HG03469 (cell line): Measurements from ENCODE around the gene POLR3GL.

Experiments
- ATAC-seq: cut with Tn5 transposase; IDR thresholded peaks from one replicate; pipeline ENCODE4 v1.9.1; 2021; ENCODE audit warnings: mild to moderate bottlenecking, moderate library complexity, moderate number of reproducible peaks; ENCODE audit not compliant: unreplicated experiment

Gene POLR3GL

DNA sequence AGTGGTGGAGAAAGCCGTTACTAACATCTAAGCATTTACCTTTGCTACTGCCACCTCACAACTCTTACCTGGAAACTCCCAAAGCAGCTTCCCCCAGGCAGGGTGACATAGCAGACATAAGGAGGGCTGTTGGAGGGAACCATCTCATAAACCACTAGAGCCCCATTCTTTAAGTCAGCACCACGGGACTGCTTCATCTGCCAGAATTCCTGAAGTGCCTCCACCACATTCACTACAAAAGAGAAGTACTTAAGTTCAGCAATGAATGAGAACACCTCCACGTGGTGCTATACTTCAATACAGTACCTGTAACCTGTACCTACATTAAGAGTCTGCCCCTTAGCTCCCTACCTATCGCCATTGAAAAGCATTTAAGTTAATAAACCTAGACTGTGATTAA is 16.9 kb upstream of the POLR3GL start:
- ATAC-seq: no peak

DNA sequence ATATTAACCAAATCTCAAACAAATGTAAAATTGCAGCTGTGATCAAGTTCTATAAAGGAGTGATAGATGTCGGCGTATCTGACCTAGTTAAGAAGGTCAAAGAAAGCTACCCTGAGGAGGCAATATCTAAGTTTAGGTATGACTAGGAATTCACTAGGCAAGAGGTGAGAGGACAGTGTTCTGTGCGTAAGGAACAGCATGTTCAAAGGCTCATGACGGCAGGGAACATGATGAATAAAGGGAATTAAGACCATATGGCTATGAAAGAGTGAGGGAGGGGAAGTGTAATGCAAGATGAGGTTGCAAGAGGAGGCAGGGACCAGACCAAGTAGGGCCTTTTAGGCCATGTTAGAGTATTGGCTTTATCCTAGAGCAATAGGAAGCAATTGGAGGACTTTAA is 15.3 kb upstream of the POLR3GL start:
- ATAC-seq: no peak

DNA sequence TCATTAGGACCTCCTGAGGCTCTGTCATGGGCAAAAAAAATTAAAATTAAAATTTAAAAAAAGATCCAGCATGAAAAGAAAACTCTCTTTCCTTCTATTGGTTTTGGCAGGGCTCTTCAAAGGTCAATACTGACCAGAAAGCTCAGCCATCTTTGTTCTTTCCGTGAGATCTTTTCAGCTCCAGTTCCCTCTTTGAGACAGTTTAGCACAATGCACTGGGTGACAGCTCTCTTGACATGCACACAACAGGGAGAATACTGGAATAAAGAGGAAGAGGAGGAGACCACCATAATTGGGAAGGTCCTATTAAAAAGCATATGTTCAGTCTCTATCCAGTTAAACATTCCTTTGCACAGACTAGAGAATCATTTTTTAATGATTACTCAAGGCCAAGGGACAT is 13.0 kb upstream of the POLR3GL start:
- no peak for ATAC-seq

DNA sequence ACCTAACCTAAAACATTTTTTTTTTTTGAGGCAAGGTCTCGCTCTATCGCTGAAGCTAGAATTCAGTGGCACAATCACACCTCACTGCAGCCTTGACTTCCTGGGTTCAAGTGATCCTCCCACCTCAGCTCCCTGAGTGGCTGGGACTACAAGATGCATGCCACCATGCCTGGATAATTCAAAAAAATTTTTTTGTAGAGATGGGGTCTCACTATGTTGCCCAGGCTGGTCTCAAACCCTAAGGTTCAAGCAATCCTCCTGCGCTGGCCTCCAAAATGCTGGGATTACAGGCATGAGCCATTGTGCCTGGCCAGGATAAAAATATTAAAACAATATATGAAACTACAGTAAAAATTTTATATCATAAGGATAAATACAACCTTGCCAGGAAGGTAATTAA is 11.6 kb upstream of the POLR3GL start:
- no peak for ATAC-seq

DNA sequence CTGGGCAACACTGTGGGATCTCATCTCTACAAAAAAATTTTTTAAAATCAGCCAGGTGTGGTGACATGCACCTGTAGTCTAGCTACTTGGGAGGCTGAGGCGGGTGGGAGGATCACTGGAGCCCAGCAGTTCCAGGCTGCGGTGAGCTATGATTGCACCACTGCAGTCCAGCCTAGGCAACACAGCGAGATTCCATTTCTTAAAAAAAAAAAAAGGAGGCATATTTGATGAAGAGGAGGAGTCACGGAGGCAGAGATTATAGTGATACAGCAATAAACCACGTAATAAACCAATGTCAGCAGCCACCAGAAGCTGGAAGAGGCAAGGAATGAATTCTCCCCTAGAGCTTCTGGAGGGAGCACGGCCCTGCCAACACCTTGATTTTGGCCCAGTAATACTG is 10.6 kb upstream of the POLR3GL start:
- no peak for ATAC-seq

DNA sequence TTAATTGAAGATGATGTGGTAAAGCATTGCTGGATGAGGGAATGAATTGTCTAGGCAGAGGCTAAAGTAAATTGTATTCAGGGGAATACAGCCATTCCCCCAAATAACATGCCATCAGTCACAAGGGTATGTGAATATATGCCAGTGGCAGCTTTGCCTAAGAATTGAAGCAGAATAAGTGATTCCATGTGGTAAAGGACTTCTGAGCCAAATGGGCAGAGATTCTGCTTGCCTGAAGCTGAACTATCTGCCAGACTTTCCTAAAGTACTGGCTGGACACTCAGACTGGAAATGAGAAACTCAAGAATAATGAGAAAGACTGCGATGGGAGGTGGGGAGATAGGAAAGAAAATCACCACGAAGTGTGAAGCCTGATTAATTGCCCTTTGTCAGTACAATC is 9.1 kb upstream of the POLR3GL start:
- no peak for ATAC-seq

DNA sequence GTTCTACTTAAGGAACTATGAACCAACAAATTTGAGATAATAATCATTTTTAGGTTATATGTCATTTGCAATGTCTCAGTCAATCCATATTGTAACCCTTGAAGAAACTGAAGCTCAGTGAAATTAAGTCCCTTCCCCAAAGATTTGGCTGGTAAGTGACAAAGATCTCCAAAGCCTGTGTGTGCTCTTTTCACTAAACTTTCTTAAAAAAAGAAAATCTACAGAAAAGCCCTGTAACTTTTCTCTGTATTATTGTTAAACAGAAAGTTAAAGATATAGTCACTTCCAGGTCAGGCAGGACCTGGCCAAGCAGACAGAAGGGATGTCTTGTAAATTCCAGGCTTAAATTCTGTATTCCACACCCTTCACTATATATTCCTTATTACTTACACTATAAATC is 8.1 kb upstream of the POLR3GL start:
- ATAC-seq: no peak

DNA sequence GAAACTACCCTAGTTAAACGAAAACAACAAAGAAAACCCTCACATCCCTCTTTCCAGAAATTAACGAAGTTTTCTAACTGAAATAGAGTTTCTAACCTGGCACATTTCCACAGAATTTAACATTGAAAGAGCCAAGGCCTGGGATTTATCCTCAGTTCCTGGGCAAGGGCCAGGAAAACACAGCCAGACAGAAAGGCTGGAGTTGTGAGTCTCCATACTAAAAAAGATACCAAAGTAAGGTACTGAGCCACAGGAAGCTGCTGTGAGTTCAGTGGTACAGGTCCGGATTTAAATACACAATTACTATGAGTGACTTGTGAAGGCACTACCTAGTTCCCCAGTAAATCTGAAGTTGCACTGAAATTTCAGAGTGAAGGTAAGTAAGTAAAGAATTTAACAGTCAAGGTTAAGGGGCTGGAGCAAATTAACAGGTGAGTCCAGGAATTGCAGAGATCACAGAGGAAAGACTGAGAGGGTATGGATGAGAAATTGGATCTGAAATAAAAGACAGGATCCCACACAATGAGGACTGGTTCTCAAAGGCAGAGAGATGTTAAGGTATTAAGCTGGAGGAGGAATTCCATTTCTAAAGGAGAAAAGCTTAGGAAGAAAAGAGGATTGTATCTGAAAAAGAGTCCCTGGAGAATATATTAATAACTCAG is 7.6 kb upstream of the POLR3GL start:
- no peak for ATAC-seq

DNA sequence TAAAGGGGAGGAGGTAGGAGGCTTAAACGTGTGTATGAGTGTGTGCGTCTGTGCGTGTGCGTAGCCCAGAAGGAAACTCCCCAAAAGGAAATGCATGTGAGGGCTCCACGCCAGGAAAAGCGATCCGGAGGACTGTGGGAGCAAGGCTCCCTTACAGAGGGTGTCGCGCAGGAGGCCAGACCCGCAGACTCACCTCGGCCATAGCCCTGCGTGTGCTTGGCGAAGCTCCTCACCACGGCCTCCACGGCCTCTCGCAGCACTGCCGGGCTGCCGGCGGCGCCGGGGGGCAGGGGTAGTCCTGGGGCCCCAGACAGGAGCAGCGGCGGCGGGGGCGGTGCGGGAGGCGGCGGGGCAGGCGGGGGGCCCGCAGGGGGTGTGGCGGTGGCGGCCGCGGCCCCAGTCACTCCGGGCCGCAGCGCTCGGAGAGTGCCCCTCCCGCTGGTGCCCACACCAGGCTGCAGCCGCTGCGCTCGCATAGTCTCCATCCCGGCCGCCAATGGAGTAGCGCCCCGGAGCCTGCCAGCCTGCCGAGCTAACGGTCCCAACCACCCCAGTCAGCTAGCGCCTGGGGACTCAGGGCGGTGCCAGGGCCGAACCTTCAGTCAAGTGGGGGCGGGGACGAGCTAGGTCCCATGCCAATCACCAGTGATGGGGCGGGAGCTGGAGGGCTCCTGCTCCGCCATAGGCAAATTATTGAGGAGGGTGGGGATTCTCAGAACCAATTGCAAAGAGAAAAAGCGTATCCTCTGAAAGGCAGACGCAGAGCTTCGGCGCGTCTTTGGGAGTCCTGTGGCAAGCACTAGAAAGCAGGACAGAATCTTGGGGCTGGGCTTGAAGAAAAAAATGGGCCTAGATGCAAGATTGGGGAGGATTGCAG is 6.8 kb upstream of the POLR3GL start, which contains the start of gene LIX1L:
Gene LIX1L, minus strand, starts transcription at position 575 of the 877 bp plus-strand sequence. Its CDS starts 90 bp downstream, at position 485.
- peak; percentile 59 for ATAC-seq

DNA sequence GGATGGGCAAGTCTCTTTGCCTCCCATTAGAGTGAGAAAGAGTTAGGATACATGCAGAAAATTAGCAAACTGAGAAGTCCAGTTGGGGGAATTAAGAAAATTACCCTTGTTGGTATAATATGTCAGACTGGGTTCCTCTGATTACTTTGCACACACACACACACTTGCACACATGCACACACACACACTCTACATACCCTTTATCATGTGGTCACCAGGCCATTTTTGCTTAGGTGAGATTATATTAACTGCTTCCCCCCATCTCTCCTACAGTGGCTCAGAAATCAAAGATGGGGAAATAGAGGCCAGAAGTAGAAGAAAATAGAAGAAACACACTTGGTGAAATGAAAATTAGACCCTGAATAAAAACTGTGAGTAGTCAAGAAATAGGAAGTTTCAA is 5.8 kb upstream of the POLR3GL start:
- no peak for ATAC-seq

DNA sequence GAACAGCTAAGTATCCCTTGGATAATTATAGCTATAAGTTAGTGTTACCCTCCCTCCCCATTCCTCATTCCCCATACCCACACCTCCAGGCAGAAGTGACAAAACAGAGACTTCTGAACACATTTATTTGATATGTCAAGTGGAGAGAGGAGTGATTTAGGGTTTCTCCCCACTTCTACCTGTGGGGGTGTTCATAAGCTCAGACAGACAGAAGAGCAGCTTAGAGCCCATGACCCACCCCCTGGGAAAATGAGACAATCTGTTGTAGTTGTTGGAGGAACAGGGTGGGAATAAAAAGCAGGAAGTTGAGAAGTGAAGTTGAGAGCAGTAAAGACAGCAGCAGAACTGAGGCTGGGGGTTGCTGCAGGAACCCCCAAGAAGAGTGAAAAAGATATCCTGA is 5.2 kb upstream of the POLR3GL start:
- ATAC-seq: no peak

DNA sequence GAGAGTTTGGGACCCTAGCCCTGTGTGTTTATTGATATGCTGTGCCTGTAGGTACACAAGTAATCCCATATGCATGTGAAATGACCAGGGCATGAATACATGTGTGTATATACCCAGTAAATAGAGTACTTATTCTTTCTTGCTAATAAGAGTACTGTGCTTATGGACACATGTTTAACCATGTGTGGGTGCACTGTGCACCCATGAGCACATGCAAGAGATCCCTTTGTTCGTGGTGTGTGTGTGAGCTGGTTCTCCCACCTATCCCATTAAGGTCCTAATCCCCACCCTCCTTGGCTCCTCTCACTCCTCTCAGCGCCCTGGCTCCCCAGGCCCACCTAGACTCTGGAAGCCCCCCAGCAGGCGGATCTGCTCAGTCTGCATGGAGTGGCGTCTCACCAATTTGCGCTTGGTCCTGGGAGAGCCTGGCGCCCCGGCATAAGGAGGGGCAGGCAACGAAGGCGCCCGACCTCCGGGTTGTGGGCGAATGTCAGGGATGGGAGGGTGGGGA is 4.5 kb upstream of the POLR3GL start:
- no peak for ATAC-seq

DNA sequence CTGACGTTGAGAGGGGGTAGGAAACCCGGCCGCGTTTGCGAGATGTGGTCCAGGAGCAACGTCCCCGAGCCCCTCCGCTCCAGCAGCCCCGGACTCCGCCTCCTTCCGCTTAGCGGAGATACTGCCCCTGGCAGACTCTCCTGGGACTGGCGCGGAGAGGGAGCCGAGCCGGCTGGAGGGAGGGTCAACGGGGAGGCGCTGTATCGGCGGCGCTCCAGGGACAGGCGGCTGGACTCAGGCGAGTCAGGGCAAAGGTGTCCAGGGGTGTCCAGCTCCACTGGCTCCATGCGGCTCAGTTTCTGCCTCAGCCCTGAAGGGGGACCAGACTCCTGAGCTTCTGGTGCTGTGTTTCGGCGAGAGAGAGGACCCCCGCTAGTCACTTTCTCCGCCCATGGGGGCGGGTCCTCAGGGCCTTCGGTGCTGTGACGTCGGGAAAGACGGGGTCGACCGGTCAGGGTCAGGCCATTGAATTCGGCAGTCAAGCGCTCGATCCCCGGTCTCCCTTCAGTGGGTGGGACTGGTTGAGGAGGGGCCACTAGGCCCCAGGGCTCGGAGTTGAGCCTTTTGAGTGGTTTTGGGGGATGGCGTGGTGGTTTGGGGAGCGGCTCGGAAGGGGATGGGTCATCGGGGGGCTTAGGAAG is 3.9 kb upstream of the POLR3GL start:
- ATAC-seq: no peak

DNA sequence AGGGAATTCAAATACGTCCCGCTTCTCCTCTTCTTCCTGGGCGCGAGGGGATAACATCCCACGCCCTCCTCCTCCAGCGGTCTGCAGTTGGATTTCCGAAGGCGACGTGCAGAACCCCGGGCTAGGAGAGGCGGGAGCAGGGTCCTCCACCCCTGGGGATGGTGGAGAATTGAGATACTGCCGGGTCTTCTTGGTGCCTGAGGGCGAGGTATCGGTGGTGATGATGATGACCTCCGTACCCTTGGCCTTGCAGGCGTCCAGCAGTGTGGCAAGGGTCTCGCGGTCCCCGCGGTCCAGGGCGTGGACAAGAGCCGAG is 3.4 kb upstream of the POLR3GL start:
- no peak for ATAC-seq

DNA sequence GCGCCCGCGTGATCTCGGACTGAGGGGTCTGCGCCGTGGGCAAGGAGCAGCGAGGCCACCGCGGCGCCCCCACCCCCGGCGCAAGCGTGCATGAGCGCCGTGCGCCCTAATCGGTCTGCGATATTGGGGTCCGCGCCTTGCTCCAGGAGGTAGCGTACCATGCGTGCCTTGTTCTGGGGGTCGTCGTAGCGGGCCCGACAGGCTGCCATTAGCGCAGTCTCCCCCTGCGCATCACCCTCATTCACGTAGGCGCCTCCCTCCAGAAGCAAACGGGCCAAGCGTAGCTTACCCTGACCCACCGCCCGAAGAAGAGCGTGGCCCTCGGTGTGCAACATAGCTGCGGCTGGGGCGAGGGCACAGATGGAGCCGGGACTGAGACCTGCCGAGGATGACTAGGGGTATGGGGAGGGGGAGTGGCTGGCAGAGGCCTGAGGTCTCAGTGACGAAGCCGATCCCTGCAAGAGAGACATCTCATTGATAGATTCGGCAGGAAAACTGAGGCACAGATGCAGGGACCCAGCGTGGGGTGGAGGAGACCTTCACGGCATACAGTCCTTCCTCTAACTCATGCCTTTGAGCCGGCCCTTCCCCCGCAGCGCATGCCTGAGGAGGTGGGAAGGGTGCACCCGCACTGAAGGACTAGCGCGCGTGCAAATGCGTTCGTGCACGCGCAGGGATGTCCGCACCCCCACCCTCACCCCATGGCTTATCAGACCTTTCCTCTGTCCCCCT is 2.9 kb upstream of the POLR3GL start:
- ATAC-seq: no peak

DNA sequence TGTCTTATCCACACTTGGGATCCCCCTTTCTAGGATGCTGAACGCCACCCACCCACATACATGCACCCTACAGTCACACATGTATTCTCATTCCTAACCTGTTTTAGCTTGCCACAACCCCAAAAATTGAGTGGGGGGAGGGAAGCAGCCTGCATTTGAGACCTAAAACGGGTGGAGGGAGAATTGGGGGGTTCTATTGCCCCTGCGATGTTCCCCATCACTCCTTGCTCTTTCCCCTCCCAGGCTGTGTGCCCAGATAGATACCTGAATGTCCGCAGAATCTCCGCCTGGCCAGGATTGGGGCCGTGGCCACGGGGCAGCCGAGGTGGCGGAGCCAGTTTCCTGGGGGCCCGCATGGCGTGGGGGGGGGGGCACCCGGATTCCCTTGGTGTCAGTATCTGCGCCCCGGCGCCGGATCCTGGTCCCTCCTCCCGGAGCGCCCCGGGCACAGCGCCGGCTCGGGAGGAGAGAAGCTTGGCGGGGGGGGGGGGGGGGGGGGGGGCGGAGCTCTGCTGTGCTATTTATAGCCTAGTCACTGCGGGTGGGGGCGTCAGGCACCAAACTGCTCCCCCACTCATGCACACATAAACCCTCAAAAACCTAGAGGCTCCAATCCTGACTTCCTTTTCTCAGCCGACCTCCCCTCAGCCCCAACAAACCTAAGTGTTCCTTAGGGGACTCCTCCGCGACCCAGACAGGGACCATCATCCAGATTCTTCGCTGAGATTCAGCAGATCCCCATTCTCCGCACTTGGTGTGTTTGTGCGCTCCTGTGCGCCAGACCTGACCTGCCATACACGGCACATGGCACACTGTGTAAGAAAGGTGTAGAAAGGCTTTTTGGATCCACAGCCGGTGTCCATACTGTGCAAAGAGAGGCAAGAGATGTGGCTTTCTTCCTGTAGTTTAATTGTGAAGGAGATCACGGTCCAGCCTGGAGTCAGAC is 2.1 kb upstream of the POLR3GL start:
- ATAC-seq: no peak

DNA sequence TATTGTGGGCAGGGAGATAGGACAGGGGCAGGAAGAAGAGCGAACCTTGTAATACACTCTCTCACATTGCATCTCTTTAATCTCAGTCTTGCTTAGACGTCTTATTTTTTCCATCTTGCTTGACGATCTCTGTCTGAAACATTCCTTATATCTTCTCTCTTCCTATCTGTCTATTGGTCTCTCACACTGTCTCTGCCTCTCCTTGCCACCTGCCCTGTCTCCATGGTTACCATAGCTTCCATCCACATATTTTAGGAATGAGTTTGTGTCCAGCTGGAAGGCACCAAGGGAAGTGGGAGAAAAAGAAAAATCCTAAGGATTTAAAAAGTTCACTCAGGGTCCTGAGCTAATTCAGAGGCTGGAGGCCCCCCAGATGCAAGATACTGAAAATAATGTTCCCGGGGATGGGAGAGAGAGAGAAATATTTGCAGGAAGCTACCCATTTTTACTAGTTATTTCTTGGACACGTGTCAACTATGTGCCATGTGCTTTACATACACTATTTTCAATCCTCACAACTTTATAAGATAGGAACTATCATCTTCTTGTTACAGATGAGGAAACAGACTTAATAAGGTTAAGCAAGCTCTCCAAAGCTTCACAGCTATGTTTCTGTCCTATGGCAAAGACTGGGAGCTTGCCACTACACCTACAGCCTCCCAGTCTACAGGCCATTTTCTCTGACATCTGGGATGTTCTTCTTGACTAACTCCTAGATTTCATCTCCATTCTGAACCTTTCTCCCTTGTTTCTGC is 1.0 kb upstream of the POLR3GL start:
- ATAC-seq: no peak

DNA sequence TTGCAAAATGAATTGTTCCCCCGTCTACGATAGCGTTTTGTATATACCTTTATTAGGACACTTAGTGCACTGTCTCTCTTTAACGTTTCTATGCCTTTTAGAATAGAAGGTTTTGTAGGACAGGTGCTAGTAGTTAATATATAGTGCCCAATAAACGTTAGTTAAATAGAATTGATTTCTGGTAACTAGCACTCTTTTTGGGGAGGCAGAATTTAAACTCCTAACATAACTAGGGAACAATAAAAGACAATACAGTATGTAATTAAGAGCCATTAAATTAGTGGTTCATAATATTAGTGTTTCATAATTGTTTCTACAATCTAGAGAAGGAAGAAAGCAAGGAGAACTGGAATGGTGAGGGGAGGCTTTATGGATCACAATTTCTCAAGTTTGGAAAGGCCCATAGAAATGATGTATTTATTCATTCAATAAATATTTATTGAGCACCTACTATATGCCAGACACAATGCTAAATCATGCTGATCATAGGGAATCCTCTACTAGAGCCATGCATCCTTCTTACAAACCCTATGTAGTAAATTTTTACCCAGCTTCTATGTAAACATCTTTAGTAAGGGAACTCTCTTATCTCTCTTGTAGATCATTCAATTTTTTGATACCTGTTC is 742 bp downstream of the POLR3GL start:
- no peak for ATAC-seq

DNA sequence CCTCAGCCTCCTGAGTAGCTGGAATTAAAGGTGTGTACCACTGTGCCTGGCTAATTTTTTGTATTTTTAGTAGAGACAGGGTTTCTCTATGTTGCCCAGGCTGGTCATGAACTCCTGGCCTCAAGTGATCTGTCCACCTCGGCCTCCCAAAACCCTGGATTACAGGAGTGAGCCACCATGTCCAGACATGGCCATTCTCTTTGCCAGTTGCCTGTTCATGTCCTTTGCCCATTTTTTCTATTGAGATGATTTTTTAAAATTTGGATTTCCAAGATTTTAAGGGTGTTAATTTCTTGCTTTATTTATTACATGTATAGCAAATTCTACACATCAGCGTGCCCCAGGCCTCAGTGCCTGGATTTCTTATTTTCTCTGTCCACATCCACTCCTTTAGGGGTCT is 2.8 kb downstream of the POLR3GL start:
- no peak for ATAC-seq
